Measurements from ENCODE around the gene ASB13.
"Not testable (repeated sequence)": the region's sequence is repeated elsewhere in the genome, so short reads cannot be mapped to it uniquely, and the experiment has no call there.

ASB13 gene

GRCh38 chr10:5604236-5604925, 62.0 kb downstream of the ASB13 start:
- DNase-seq: no peak

- DNase-seq: no peak
These were observed 62.6 kb downstream of the ASB13 start for GRCh38 chr10:5603848-5604170.

GRCh38 chr10:5603091-5603847, 63.1 kb downstream of the ASB13 start:
- DNase-seq: no peak

GRCh38 chr10:5601826-5602495, 64.4 kb downstream of the ASB13 start:
- DNase-seq: no peak

GRCh38 chr10:5600908-5601307, 65.5 kb downstream of the ASB13 start:
- no peak for DNase-seq

GRCh38 chr10:5599613-5600520, 66.5 kb downstream of the ASB13 start:
- DNase-seq: no peak

- no peak for DNase-seq
These were observed 68.2 kb downstream of the ASB13 start for GRCh38 chr10:5598085-5598690.

- DNase-seq: no peak
These were observed 69.6 kb downstream of the ASB13 start for GRCh38 chr10:5596611-5597341.

GRCh38 chr10:5595994-5596471, 70.4 kb downstream of the ASB13 start:
- DNase-seq: no peak

GRCh38 chr10:5595591-5595990, 70.8 kb downstream of the ASB13 start:
- no peak for DNase-seq

GRCh38 chr10:5595095-5595494, 71.3 kb downstream of the ASB13 start:
- DNase-seq: no peak

- DNase-seq: peak; percentile 75
These were observed 71.9 kb downstream of the ASB13 start for GRCh38 chr10:5594271-5595049.

GRCh38 chr10:5593347-5593746, 73.0 kb downstream of the ASB13 start:
- not testable (repeated sequence) for DNase-seq

- DNase-seq: no peak
These were observed 74.3 kb downstream of the ASB13 start for GRCh38 chr10:5592070-5592469.

- DNase-seq: no peak
These were observed 75.0 kb downstream of the ASB13 start for GRCh38 chr10:5591336-5591824.

GRCh38 chr10:5590816-5591215, 75.6 kb downstream of the ASB13 start:
- no peak for DNase-seq

- DNase-seq: no peak
These were observed 76.5 kb downstream of the ASB13 start for GRCh38 chr10:5589661-5590511.

- no peak for DNase-seq
These were observed 77.3 kb downstream of the ASB13 start for GRCh38 chr10:5589011-5589660.

Measured in femur (tissue), 1 donor.